K562 (cell line): ENCODE measurements around the gene SARS2. TPM values are rescaled to one million over a fixed set of nuclear protein-coding genes. Genes with fewer than 3 reads are reported as not detected.

Source experiments
- ADNP ChIP-seq: fragments of 200-800 bp; sonication (Bioruptor generic); IDR thresholded peaks from 2 replicates; pipeline ENCODE4 v1.6.1; 2016; ENCODE audit warnings: missing genetic modification characterization, missing compliant biosample characterization
- CEBPZ ChIP-seq: fragments of 150-350 bp; IDR thresholded peaks from 2 replicates; pipeline ENCODE4 v1.6.1; 2014; ENCODE audit warnings: low read depth, mild to moderate bottlenecking, low read length, borderline replicate concordance
- ID3 ChIP-seq, 2 experiments: fragments of 250-450 bp in 1 of 2; fragments of 450-650 bp in 1 of 2; sonication (Bioruptor Pico) in 1 of 2; IDR thresholded peaks; 2 replicates each; pipeline versions ENCODE4 v1.6.1 to v1.8.0; 2016 to 2021; ENCODE audit warnings: mild to moderate bottlenecking in 2 of 2, moderate library complexity in 2 of 2, missing compliant biosample characterization in 1 of 2, missing genetic modification characterization in 1 of 2
- NCOR1 ChIP-seq: fragments of 450-650 bp; IDR thresholded peaks from 2 replicates; pipeline ENCODE4 v1.6.1; 2016; ENCODE audit warnings: mild to moderate bottlenecking, moderate library complexity
- RFX1 ChIP-seq: fragments of 450-650 bp; IDR thresholded peaks from 2 replicates; pipeline ENCODE4 v1.6.1; 2016; ENCODE audit warnings: mild to moderate bottlenecking, moderate library complexity
- SREBF1 ChIP-seq: fragments of 150-350 bp; IDR thresholded peaks from 2 replicates; pipeline ENCODE4 v1.6.1; 2014; ENCODE audit warnings: antibody characterized with exemption, low read depth, low read length, borderline replicate concordance
- SREBF2 ChIP-seq: sonication (generic); formaldehyde crosslinking; IDR thresholded peaks from 2 replicates; pipeline ENCODE4 v1.4.0; 2020; ENCODE audit warnings: mild to moderate bottlenecking, missing genetic modification reagents
- SRSF1 ChIP-seq: fragments of 200-400 bp; formaldehyde crosslinking; IDR thresholded peaks from 2 replicates; pipeline ENCODE4 v1.6.1; 2017; ENCODE audit warnings: mild to moderate bottlenecking, low read depth, low read length, moderate library complexity
- TBP ChIP-seq: optimal IDR thresholded peaks from 2 replicates; pipeline ENCODE3; 2011; ENCODE audit warnings: low read depth, low read length, improper control_type of control experiment
- TEAD4 ChIP-seq, 2 experiments: sonication (generic) in 1 of 2; formaldehyde crosslinking in 1 of 2; IDR thresholded peaks; 2 replicates each; pipeline versions ENCODE4 v1.6.1 to v1.8.0; 2012 to 2022; ENCODE audit warnings: borderline replicate concordance in 1 of 2, inconsistent platforms in 1 of 2, low read length in 1 of 2, mild to moderate bottlenecking in 1 of 2, missing genetic modification reagents in 1 of 2
- THRB ChIP-seq: fragments of 450-650 bp; formaldehyde crosslinking; conservative IDR thresholded peaks from 2 replicates; pipeline ENCODE4 v1.4.0; 2022; ENCODE audit warnings: mild to moderate bottlenecking, missing genetic modification characterization
- VEZF1 ChIP-seq: fragments of 200-800 bp; sonication (Bioruptor generic); IDR thresholded peaks from 2 replicates; pipeline ENCODE4 v1.6.1; 2017; ENCODE audit warnings: missing genetic modification characterization, missing compliant biosample characterization
- ZFP1 ChIP-seq: fragments of 450-650 bp; formaldehyde crosslinking; IDR thresholded peaks from 2 replicates; pipeline ENCODE4 v1.4.0; 2020; ENCODE audit warnings: mild to moderate bottlenecking, mixed read lengths
- ZNF143 ChIP-seq: sonication (generic); formaldehyde crosslinking; IDR thresholded peaks from 2 replicates; pipeline ENCODE4 v1.9.0; 2022; ENCODE audit warnings: mild to moderate bottlenecking, missing genetic modification reagents
- ZNF23 ChIP-seq: fragments of 250-450 bp; sonication (Bioruptor Pico); IDR thresholded peaks from 2 replicates; pipeline ENCODE4 v1.4.0; 2020; ENCODE audit warnings: mild to moderate bottlenecking
- ZNF277 ChIP-seq: fragments of 250-450 bp; sonication (Bioruptor Pico); IDR thresholded peaks from 2 replicates; pipeline ENCODE4 v1.8.0; 2022; ENCODE audit warnings: inconsistent platforms, mild to moderate bottlenecking, moderate library complexity, borderline replicate concordance
- ZNF384 ChIP-seq: IDR thresholded peaks from 2 replicates; pipeline ENCODE4 v1.6.1; 2012; ENCODE audit warnings: low read depth, low read length, improper control_type of control experiment
- ZNF695 ChIP-seq: fragments of 450-650 bp; formaldehyde crosslinking; IDR thresholded peaks from 2 replicates; pipeline ENCODE4 v1.4.0; 2020; ENCODE audit warnings: mild to moderate bottlenecking, moderate library complexity
- polyA plus RNA-seq, 8 experiments: library from polyadenylated mRNA; depleted of rRNA in 4 of 8; stranded (reverse) in 5 of 8; unstranded in 3 of 8; fragments of >200 nt; fragmentation: Nextera tagmentation in 2 of 8; fragmentation: Illumina TruSeq in 1 of 8; extraction: Ambion mirVana in 2 of 8; extraction: Trizol in 1 of 8; gene quantifications; 2 replicates each; pipeline versions ENCODE4 v1.2.1 to v1.2.3, GENCODE V29; 2011 to 2014; ENCODE audit warnings: inconsistent platforms in 1 of 8, missing spikeins in 1 of 8
- total RNA-seq, 7 experiments: library from RNA; depleted of rRNA in 6 of 7; stranded (reverse); fragments of >200 nt in 6 of 7; fragmentation: Illumina TruSeq in 2 of 7; extraction: Trizol in 2 of 7; gene quantifications; 2 replicates each; pipeline versions ENCODE4 v1.2.1 to v1.2.3, GENCODE V29; 2011 to 2021; ENCODE audit warnings: low replicate concordance in 1 of 7

Gene SARS2
- total and polyA plus RNA-seq, 9 of the 15 experiments (the other 6 are each of a cell fraction or from before 2014, with no cell fraction given) = 3.1 to 59.1 (median 31.7) TPM

GRCh38 chr19:38920602-38921419 is 9.8 kb downstream of the SARS2 start (continued):
- no peak for TF ChIP-seq ZNF695 (CRISPR knock-in tag)
- no peak for TF ChIP-seq RFX1
- no peak for TF ChIP-seq ZNF23
- peak; percentile 7; the same call in 1 of the 2 replicates for TF ChIP-seq NCOR1
- no peak for TF ChIP-seq VEZF1 (CRISPR knock-in tag)
- no peak for TF ChIP-seq SREBF2 (CRISPR knock-in tag)
- TF ChIP-seq SRSF1 = no peak
- TF ChIP-seq CEBPZ = no peak
- TF ChIP-seq THRB (CRISPR knock-in tag) = no peak
- no peak for TF ChIP-seq SREBF1
- TF ChIP-seq TBP = no peak
- TF ChIP-seq ZNF277 (CRISPR knock-in tag) = no peak
- no peak for TF ChIP-seq ZFP1 (CRISPR knock-in tag)
- TF ChIP-seq TEAD4 (IDR thresholded peaks at IDR 0.05; ENCODE audit: low read length) = no peak
- no peak for TF ChIP-seq TEAD4 (CRISPR knock-in tag; IDR thresholded peaks at IDR 0.05; ENCODE audit: borderline replicate concordance)
- TF ChIP-seq ZNF384 = no peak
- no peak for TF ChIP-seq ADNP (tag)
- TF ChIP-seq ZNF143 (CRISPR knock-in tag) = no peak
- TF ChIP-seq ID3 (CRISPR knock-in tag; IDR thresholded peaks at IDR 0.05) = no peak
- no peak for TF ChIP-seq ID3 (tag; IDR thresholded peaks at IDR 0.05)
